ENCODE results near the gene BTBD9. TPM values are rescaled to one million over a fixed set of nuclear protein-coding genes. Genes with fewer than 3 reads are reported as not detected.

Gene BTBD9
- polyA plus RNA-seq, 4 donors, result 5.1 to 10.2 (median 6.7) TPM

DNA sequence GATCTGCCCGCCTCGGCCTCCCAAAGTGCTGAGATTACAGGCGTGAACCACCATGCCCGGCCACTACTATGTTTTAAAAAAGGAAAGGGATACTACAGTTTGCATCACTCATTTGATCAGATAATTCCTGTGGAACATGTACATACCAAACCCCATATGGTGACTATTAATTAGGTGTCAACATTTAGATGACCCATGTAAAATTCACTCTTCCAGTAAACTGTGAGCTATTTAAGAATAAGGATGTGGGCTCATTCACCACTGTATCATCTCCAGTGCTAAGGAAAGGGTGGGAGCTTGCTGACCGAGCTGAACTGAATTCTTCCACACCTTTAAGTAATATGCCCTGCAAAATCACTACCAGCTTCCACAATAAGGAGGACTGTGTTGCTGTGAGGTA lies 127.5 kb downstream of the BTBD9 start:
- WGBS, 3 donors, result 94 to 98% (median 97%) methylated on average over 5 of the region's 5 CpGs
- Histone ChIP-seq H3K27ac (ENCODE audit: low read depth in 1 of 3, low read length in 2 of 3) (no peak overlapping the region), H3K9me3 (ENCODE audit: control insufficient read depth in 2 of 2, insufficient read depth in 1 of 2, low read depth in 1 of 2, low read length in 1 of 2) (no peaks in the 10 kb centered on the region), H3K4me3 (ENCODE audit: low read depth in 1 of 3, low read length in 3 of 3) (no peak overlapping the region), H3K36me3 (ENCODE audit: control insufficient read depth in 3 of 3, insufficient read depth in 2 of 3, low read depth in 1 of 3, low read length in 3 of 3) (no peaks in the 10 kb centered on the region), H3K27me3 (ENCODE audit: control insufficient read depth in 3 of 3, insufficient read depth in 3 of 3, low read length in 3 of 3) (no peaks in the 10 kb centered on the region), H3K4me1 (ENCODE audit: control insufficient read depth in 3 of 3, insufficient read depth in 2 of 3, low read depth in 1 of 3, low read length in 2 of 3) (peaks cover 0 to 3% (median 0%) of the 10 kb centered on the region in 3 donors)
- no peak for DNase-seq
- FAIRE-seq, result no peak

DNA sequence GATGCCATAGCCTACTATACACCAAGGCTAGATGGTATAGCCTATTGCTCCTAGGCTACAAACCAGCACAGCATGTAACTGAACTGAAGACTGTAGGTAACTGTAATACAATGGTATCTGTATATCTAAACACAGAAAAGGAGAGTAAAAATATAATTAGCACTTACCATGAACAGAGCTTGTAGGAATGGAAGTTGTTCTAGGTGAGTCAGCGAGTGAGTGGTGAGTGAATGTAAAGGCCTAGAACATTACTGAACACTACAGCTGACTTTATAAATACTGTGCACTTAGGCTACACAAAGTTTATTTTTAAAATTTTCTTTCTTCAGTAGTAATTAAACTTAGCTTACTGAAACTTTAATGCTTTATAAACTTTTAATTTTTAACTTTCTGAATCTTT lies 129.5 kb downstream of the BTBD9 start:
- Histone ChIP-seq H3K36me3 (ENCODE audit: control insufficient read depth in 3 of 3, insufficient read depth in 2 of 3, low read depth in 1 of 3, low read length in 3 of 3) (no peaks in the 10 kb centered on the region), H3K27me3 (ENCODE audit: control insufficient read depth in 3 of 3, insufficient read depth in 3 of 3, low read length in 3 of 3) (no peaks in the 10 kb centered on the region), H3K4me3 (ENCODE audit: low read depth in 1 of 3, low read length in 3 of 3) (no peak overlapping the region), H3K4me1 (ENCODE audit: control insufficient read depth in 3 of 3, insufficient read depth in 2 of 3, low read depth in 1 of 3, low read length in 2 of 3) (no peaks in the 10 kb centered on the region), H3K27ac (ENCODE audit: low read depth in 1 of 3, low read length in 2 of 3) (no peak overlapping the region), H3K9me3 (ENCODE audit: control insufficient read depth in 2 of 2, insufficient read depth in 1 of 2, low read depth in 1 of 2, low read length in 1 of 2) (no peaks in the 10 kb centered on the region)
- FAIRE-seq, result no peak
- 95 to 100% (median 96%) methylated on average over 1 of the region's 1 CpG for WGBS, 3 donors
- no peak for DNase-seq

DNA sequence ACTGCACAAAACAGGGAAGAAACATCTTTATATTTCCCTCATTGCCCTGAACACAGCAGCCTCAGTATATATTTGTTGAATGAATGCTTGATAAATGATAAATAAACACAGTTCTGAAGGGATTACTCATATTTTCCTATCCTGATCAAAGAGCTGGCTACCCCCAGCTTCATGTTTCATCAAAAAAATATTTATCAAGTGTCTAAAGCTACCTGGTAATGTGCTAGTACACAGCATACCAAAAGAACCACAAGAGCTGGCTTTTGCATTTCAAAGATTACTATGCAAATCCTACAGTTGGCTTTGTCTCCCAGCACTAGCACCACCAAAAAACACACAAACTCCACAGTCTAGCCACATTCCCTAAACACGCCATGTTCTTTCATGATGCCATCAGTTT lies 130.0 kb downstream of the BTBD9 start:
- WGBS, 3 donors, result 95 to 100% (median 96%) methylated on average over 1 of the region's 1 CpG
- H3K4me1 ChIP-seq (ENCODE audit: control insufficient read depth in 3 of 3, insufficient read depth in 2 of 3, low read depth in 1 of 3, low read length in 2 of 3), result no peaks in the 10 kb centered on the region
- no peak for FAIRE-seq

DNA sequence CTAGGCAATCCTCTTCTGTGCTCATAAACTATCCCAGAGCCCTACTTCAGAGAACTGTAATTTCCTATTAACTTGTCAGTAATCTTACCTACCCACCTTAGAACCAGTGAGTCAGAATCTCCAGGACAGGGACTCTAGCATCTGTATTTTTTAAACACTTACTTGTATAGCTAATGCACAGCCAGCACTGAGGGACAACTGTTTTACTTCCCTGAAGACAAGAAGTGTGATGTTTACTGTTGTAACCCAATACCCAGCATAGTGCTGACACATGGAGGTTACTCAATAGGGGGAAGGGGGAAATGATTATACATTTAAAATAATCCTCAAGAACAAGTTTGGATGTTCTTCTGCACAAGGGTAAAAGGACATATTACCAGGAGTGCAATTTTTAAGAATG lies 130.8 kb downstream of the BTBD9 start:
- DNase-seq (no peak), FAIRE-seq (no peak)
- Histone ChIP-seq H3K4me1 (ENCODE audit: control insufficient read depth in 3 of 3, insufficient read depth in 2 of 3, low read depth in 1 of 3, low read length in 2 of 3) (no peaks in the 10 kb centered on the region), H3K27me3 (ENCODE audit: control insufficient read depth in 3 of 3, insufficient read depth in 3 of 3, low read length in 3 of 3) (no peaks in the 10 kb centered on the region), H3K27ac (ENCODE audit: low read depth in 1 of 3, low read length in 2 of 3) (no peak overlapping the region), H3K36me3 (ENCODE audit: control insufficient read depth in 3 of 3, insufficient read depth in 2 of 3, low read depth in 1 of 3, low read length in 3 of 3) (no peaks in the 10 kb centered on the region), H3K9me3 (ENCODE audit: control insufficient read depth in 2 of 2, insufficient read depth in 1 of 2, low read depth in 1 of 2, low read length in 1 of 2) (no peaks in the 10 kb centered on the region), H3K4me3 (ENCODE audit: low read depth in 1 of 3, low read length in 3 of 3) (no peak overlapping the region)

More for the DNA sequence above, 130.0 kb downstream of the BTBD9 start:
- Histone ChIP-seq H3K9me3 (ENCODE audit: control insufficient read depth in 2 of 2, insufficient read depth in 1 of 2, low read depth in 1 of 2, low read length in 1 of 2) (no peaks in the 10 kb centered on the region), H3K4me3 (ENCODE audit: low read depth in 1 of 3, low read length in 3 of 3) (no peak overlapping the region), H3K27me3 (ENCODE audit: control insufficient read depth in 3 of 3, insufficient read depth in 3 of 3, low read length in 3 of 3) (no peaks in the 10 kb centered on the region), H3K36me3 (ENCODE audit: control insufficient read depth in 3 of 3, insufficient read depth in 2 of 3, low read depth in 1 of 3, low read length in 3 of 3) (no peaks in the 10 kb centered on the region), H3K27ac (ENCODE audit: low read depth in 1 of 3, low read length in 2 of 3) (no peak overlapping the region)
- no peak for DNase-seq

DNA sequence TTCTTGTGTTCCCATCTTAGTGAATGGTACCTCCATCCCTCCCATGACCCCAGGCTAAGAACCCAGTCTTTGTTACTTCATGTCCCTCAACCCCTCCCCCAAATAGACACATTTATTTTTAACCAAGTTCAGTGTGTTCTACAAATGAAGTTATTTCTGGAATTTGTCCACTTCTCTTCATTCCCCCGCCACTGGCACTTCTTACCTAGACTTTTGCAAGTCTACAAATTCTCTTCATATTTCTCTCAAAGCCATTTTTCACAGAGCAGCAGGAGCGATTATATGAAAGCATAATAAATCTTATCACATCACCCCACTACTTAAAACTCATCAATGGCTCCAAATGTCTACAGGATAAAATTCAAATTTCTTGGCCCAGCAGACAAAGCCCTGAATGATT lies 131.4 kb downstream of the BTBD9 start:
- no peaks in the 10 kb centered on the region for H3K27me3 ChIP-seq (ENCODE audit: control insufficient read depth in 3 of 3, insufficient read depth in 3 of 3, low read length in 3 of 3)
- no peak overlapping the region for H3K4me3 ChIP-seq (ENCODE audit: low read depth in 1 of 3, low read length in 3 of 3)
- peaks cover 0 to 4% (median 0%) of the 10 kb centered on the region in 3 donors for H3K4me1 ChIP-seq (ENCODE audit: control insufficient read depth in 3 of 3, insufficient read depth in 2 of 3, low read depth in 1 of 3, low read length in 2 of 3)
- 90 to 97% (median 97%) methylated on average over 2 of the region's 2 CpGs for WGBS, 3 donors
- H3K36me3 ChIP-seq (ENCODE audit: control insufficient read depth in 3 of 3, insufficient read depth in 2 of 3, low read depth in 1 of 3, low read length in 3 of 3), result no peaks in the 10 kb centered on the region
- FAIRE-seq, result no peak
- no peaks in the 10 kb centered on the region for H3K9me3 ChIP-seq (ENCODE audit: control insufficient read depth in 2 of 2, insufficient read depth in 1 of 2, low read depth in 1 of 2, low read length in 1 of 2)
- DNase-seq, result no peak
- H3K27ac ChIP-seq (ENCODE audit: low read depth in 1 of 3, low read length in 2 of 3), result no peak overlapping the region

DNA sequence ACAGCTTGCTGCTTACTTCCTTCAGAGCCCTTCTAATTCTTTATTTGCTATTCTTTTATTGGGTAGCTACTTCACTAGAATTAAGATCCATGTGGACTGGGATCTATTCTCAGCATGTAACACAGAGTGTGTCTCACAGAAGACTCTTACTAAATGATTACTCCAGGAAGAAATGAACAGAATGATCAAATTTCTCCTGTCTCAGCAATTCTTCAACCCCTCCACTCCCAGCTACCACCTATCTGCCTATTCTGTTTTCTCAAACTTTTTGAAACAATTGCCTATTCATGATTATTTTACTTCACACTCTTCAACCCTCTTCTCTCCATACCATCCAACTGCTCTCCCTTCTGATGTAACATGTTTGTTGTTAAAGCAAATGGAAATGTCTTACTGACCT lies 132.6 kb downstream of the BTBD9 start:
- Histone ChIP-seq H3K27me3 (ENCODE audit: control insufficient read depth in 3 of 3, insufficient read depth in 3 of 3, low read length in 3 of 3) (no peaks in the 10 kb centered on the region), H3K27ac (ENCODE audit: low read depth in 1 of 3, low read length in 2 of 3) (no peak overlapping the region), H3K36me3 (ENCODE audit: control insufficient read depth in 3 of 3, insufficient read depth in 2 of 3, low read depth in 1 of 3, low read length in 3 of 3) (no peaks in the 10 kb centered on the region), H3K4me3 (ENCODE audit: low read depth in 1 of 3, low read length in 3 of 3) (no peak overlapping the region), H3K4me1 (ENCODE audit: control insufficient read depth in 3 of 3, insufficient read depth in 2 of 3, low read depth in 1 of 3, low read length in 2 of 3) (peaks cover 0 to 4% (median 0%) of the 10 kb centered on the region in 3 donors), H3K9me3 (ENCODE audit: control insufficient read depth in 2 of 2, insufficient read depth in 1 of 2, low read depth in 1 of 2, low read length in 1 of 2) (no peaks in the 10 kb centered on the region)
- FAIRE-seq (no peak), DNase-seq (no peak)

DNA sequence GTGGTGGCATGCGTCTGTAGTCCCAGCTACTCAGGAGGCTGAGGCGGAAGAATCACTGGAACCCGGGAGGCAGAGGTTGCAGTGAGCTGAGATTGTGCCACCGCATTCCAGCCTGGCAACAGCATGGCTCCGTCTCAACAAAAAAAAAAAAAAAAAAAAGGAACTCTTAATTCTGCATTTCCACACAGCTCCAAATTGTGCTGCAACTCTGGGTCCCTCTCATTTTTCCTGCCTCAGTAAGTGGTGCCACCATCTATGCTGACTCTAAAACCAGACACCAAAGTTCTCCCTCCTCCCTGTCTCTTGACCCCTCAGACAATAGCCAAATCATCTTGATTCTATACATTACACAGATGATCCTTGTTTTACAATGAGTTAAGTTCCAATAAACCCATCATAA lies 133.9 kb downstream of the BTBD9 start:
- Histone ChIP-seq H3K27me3 (ENCODE audit: control insufficient read depth in 3 of 3, insufficient read depth in 3 of 3, low read length in 3 of 3) (no peaks in the 10 kb centered on the region), H3K4me1 (ENCODE audit: control insufficient read depth in 3 of 3, insufficient read depth in 2 of 3, low read depth in 1 of 3, low read length in 2 of 3) (peaks cover 0 to 4% (median 0%) of the 10 kb centered on the region in 3 donors), H3K9me3 (ENCODE audit: control insufficient read depth in 2 of 2, insufficient read depth in 1 of 2, low read depth in 1 of 2, low read length in 1 of 2) (no peaks in the 10 kb centered on the region), H3K36me3 (ENCODE audit: control insufficient read depth in 3 of 3, insufficient read depth in 2 of 3, low read depth in 1 of 3, low read length in 3 of 3) (no peaks in the 10 kb centered on the region), H3K4me3 (ENCODE audit: low read depth in 1 of 3, low read length in 3 of 3) (no peak overlapping the region), H3K27ac (ENCODE audit: low read depth in 1 of 3, low read length in 2 of 3) (no peak overlapping the region)
- no peak for DNase-seq
- WGBS, 3 donors, result 92 to 98% (median 96%) methylated on average over 4 to 5 of the region's 5 CpGs
- no peak for FAIRE-seq

DNA sequence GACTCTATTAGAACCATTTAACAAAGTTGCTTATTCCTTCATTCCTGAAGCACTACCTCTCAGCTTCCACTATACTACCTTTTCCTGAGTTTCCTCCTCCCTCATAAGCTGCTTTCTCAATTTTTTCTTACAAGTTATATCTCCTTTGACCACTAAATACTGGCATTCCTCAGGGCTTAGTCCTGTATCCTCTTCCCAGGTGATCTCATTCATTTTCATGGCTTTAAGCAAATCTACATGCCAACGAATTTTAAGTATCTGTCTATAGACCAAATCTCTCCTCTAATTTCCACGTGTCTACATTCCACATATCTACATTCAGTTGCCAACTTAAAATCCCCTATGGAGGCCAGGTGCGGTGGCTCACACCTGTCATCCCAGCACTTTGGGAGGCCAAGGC lies 134.7 kb downstream of the BTBD9 start:
- peaks cover 0 to 4% (median 0%) of the 10 kb centered on the region in 3 donors for H3K4me1 ChIP-seq (ENCODE audit: control insufficient read depth in 3 of 3, insufficient read depth in 2 of 3, low read depth in 1 of 3, low read length in 2 of 3)
- H3K27me3 ChIP-seq (ENCODE audit: control insufficient read depth in 3 of 3, insufficient read depth in 3 of 3, low read length in 3 of 3), result no peaks in the 10 kb centered on the region
- 88 to 91% (median 90%) methylated on average over 3 of the region's 3 CpGs for WGBS, 3 donors
- H3K36me3 ChIP-seq (ENCODE audit: control insufficient read depth in 3 of 3, insufficient read depth in 2 of 3, low read depth in 1 of 3, low read length in 3 of 3), result no peaks in the 10 kb centered on the region
- H3K4me3 ChIP-seq (ENCODE audit: low read depth in 1 of 3, low read length in 3 of 3), result no peak overlapping the region
- FAIRE-seq (no peak), DNase-seq (no peak)
- no peaks in the 10 kb centered on the region for H3K9me3 ChIP-seq (ENCODE audit: control insufficient read depth in 2 of 2, insufficient read depth in 1 of 2, low read depth in 1 of 2, low read length in 1 of 2)
- H3K27ac ChIP-seq (ENCODE audit: low read depth in 1 of 3, low read length in 2 of 3), result no peak overlapping the region

DNA sequence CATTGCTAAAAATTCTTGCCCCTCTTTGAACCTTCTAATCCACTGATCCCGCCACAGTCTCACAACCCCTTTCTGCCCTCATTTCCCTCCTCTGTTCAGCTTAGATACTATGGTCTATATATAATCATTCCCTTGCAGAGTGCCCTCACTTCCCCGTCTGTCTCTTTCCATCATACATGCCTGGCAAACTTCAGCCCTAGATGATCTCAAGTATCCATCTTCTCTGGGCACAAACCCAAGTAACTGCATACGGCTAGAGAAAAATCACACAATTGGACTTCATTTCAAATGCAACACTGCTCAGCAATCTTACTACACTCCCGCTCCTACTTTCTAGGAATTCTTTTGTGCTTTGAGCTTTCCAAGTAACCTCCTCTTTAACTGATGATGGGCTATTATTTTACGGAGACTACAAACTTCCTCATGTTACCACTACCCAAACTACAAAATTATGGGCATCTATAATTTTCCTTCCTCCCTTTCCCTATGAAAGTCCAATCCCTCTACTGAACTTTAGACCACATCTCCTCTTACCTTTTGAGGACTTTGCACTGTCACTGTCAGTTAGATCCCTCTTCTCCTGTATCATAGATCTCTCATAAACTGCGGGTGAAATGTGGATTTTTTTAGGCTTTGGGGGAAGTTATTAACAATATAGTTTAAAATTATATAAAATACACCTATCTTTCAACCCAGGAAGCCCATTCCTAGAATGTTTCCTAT lies 135.6 kb downstream of the BTBD9 start:
- Histone ChIP-seq H3K4me3 (ENCODE audit: low read depth in 1 of 3, low read length in 3 of 3) (no peak overlapping the region), H3K27ac (ENCODE audit: low read depth in 1 of 3, low read length in 2 of 3) (no peak overlapping the region), H3K9me3 (ENCODE audit: control insufficient read depth in 2 of 2, insufficient read depth in 1 of 2, low read depth in 1 of 2, low read length in 1 of 2) (no peaks in the 10 kb centered on the region), H3K27me3 (ENCODE audit: control insufficient read depth in 3 of 3, insufficient read depth in 3 of 3, low read length in 3 of 3) (no peaks in the 10 kb centered on the region), H3K4me1 (ENCODE audit: control insufficient read depth in 3 of 3, insufficient read depth in 2 of 3, low read depth in 1 of 3, low read length in 2 of 3) (peaks cover 0 to 4% (median 0%) of the 10 kb centered on the region in 3 donors), H3K36me3 (ENCODE audit: control insufficient read depth in 3 of 3, insufficient read depth in 2 of 3, low read depth in 1 of 3, low read length in 3 of 3) (no peaks in the 10 kb centered on the region)
- 80 to 92% (median 90%) methylated on average over 6 of the region's 6 CpGs for WGBS, 3 donors
- FAIRE-seq, result no peak
- DNase-seq, result no peak

All from small intestine (tissue), 7 donors.